HepG2 (cell line): ENCODE measurements around the gene VPREB3. TPM values are rescaled to one million over a fixed set of nuclear protein-coding genes. Genes with fewer than 3 reads are reported as not detected.

Experiments
- HMG20B ChIP-seq: conservative IDR thresholded peaks from 2 replicates; pipeline ENCODE4 v1.6.1; 2016; ENCODE audit warnings: missing genetic modification reagents, missing compliant biosample characterization
- HNF4G ChIP-seq, 2 experiments: sonication (generic) in 1 of 2; formaldehyde crosslinking in 1 of 2; IDR thresholded peaks; 2 replicates each; pipeline versions ENCODE4 v1.4.0 to v1.6.1; 2011 to 2020; ENCODE audit warnings: borderline replicate concordance in 2 of 2, low read depth in 2 of 2, mild to moderate bottlenecking in 2 of 2, low read length in 1 of 2, missing genetic modification reagents in 1 of 2, moderate library complexity in 1 of 2
- HOXA7 ChIP-seq: sonication (generic); formaldehyde crosslinking; IDR thresholded peaks from 2 replicates; pipeline ENCODE4 v1.8.1; 2022; ENCODE audit warnings: mild to moderate bottlenecking, missing genetic modification reagents, moderate library complexity
- NBN ChIP-seq: fragments of 450-650 bp; conservative IDR thresholded peaks from 2 replicates; pipeline ENCODE4 v1.6.1; 2017
- NFE2L1 ChIP-seq: sonication (generic); formaldehyde crosslinking; IDR thresholded peaks from 2 replicates; pipeline ENCODE4 v1.4.0; 2020; ENCODE audit warnings: missing genetic modification reagents, mild to moderate bottlenecking, borderline replicate concordance
- PHF8 ChIP-seq: sonication (generic); formaldehyde crosslinking; IDR thresholded peaks from 2 replicates; pipeline ENCODE4 v1.5.0; 2020; ENCODE audit warnings: missing genetic modification reagents
- REL ChIP-seq: sonication (generic); formaldehyde crosslinking; conservative IDR thresholded peaks from 2 replicates; pipeline ENCODE4 v1.8.0; 2022; ENCODE audit warnings: mild to moderate bottlenecking, missing genetic modification reagents, moderate library complexity
- SNAI1 ChIP-seq: sonication (generic); formaldehyde crosslinking; IDR thresholded peaks from 2 replicates; pipeline ENCODE4 v1.5.0; 2020; ENCODE audit warnings: mild to moderate bottlenecking, missing genetic modification reagents, borderline replicate concordance
- ZNF598 ChIP-seq: sonication (generic); formaldehyde crosslinking; IDR thresholded peaks from 2 replicates; pipeline ENCODE4 v1.5.1; 2020; ENCODE audit warnings: mild to moderate bottlenecking, missing genetic modification reagents, borderline replicate concordance
- ZNF605 ChIP-seq: sonication (generic); formaldehyde crosslinking; IDR thresholded peaks from 2 replicates; pipeline ENCODE4 v1.8.0; 2022; ENCODE audit warnings: mild to moderate bottlenecking, missing genetic modification reagents
- ZNF768 ChIP-seq: sonication (generic); formaldehyde crosslinking; IDR thresholded peaks from 2 replicates; pipeline ENCODE4 v1.4.0; 2020; ENCODE audit warnings: missing genetic modification reagents
- ZNF891 ChIP-seq: sonication (generic); formaldehyde crosslinking; IDR thresholded peaks from 2 replicates; pipeline ENCODE4 v1.5.0; 2020; ENCODE audit warnings: mild to moderate bottlenecking, missing genetic modification reagents
- polyA plus RNA-seq, 8 experiments: library from polyadenylated mRNA; depleted of rRNA in 3 of 8; stranded (reverse) in 7 of 8; unstranded in 1 of 8; fragments of >200 nt; fragmentation: Illumina TruSeq in 4 of 8; extraction: Trizol in 4 of 8; gene quantifications; 2 replicates each; pipeline versions ENCODE4 v1.2.1 to v1.2.3, GENCODE V29; 2011 to 2016; ENCODE audit warnings: low read depth in 4 of 8, missing spikeins in 1 of 8, mixed read lengths in 1 of 8; ENCODE audit not compliant: insufficient read depth in 1 of 8
- total RNA-seq, 5 experiments: library from RNA; depleted of rRNA; stranded (reverse); fragments of >200 nt; fragmentation: Illumina TruSeq; extraction: Trizol; gene quantifications; 2 replicates each; pipeline ENCODE4 v1.2.3, GENCODE V29; 2016; ENCODE audit warnings: low read depth in 1 of 5
- TF ChIP-seq, protein P1 (sequence below): sonication (generic); formaldehyde crosslinking; IDR thresholded peaks from 2 replicates; pipeline ENCODE4 v1.5.0; 2020; ENCODE audit warnings: mild to moderate bottlenecking, missing genetic modification reagents
- TF ChIP-seq, protein P2 (sequence below): sonication (generic); formaldehyde crosslinking; IDR thresholded peaks from 2 replicates; pipeline ENCODE4 v1.5.1; 2020; ENCODE audit warnings: mild to moderate bottlenecking, missing genetic modification reagents
- TF ChIP-seq, protein P3 (sequence below): IDR thresholded peaks from 2 replicates; pipeline ENCODE4 v1.6.1; 2016
- TF ChIP-seq, protein P4 (sequence below): sonication (generic); formaldehyde crosslinking; IDR thresholded peaks from 2 replicates; pipeline ENCODE4 v1.8.0; 2022; ENCODE audit warnings: mild to moderate bottlenecking, missing genetic modification reagents, borderline replicate concordance
- TF ChIP-seq, protein P5 (sequence below): conservative IDR thresholded peaks from 2 replicates; pipeline ENCODE4 v1.6.1; 2018; ENCODE audit warnings: missing genetic modification reagents

The VPREB3 gene
- total and polyA plus RNA-seq, 2 of the 13 experiments (the other 11 are each of a cell fraction or from before 2014, with no cell fraction given): 0.22 TPM; not detected in 1

DNA sequence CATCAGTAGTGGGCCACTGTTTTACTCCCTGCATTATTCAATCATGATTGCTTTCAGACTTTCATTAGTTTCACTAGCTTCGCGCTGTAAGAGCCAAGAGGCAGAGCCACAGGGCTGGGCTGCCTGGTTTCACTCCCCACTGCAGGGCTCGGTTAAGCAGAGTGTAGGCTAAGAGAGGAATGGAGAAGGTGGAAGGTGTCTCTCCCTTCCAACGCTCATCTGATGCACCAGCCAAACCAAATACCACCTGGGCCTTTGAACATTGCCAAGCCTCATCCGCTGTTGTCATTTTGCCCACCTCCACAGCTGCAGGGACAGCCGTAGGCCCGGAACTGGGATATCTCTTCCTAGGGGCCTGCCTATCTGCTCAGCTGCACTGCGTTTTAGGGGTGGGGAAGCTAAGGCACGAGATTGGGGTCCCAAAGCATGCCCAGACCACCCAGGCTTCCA is 32.1 kb upstream of the VPREB3 start (continued):
- TF ChIP-seq, protein P1, sequence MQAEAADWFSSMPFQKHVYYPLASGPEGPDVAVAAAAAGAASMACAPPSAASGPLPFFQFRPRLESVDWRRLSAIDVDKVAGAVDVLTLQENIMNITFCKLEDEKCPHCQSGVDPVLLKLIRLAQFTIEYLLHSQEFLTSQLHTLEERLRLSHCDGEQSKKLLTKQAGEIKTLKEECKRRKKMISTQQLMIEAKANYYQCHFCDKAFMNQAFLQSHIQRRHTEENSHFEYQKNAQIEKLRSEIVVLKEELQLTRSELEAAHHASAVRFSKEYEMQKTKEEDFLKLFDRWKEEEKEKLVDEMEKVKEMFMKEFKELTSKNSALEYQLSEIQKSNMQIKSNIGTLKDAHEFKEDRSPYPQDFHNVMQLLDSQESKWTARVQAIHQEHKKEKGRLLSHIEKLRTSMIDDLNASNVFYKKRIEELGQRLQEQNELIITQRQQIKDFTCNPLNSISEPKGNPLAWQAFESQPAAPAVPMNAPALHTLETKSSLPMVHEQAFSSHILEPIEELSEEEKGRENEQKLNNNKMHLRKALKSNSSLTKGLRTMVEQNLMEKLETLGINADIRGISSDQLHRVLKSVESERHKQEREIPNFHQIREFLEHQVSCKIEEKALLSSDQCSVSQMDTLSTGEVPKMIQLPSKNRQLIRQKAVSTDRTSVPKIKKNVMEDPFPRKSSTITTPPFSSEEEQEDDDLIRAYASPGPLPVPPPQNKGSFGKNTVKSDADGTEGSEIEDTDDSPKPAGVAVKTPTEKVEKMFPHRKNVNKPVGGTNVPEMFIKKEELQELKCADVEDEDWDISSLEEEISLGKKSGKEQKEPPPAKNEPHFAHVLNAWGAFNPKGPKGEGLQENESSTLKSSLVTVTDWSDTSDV: no peak
- TF ChIP-seq, protein P2, sequence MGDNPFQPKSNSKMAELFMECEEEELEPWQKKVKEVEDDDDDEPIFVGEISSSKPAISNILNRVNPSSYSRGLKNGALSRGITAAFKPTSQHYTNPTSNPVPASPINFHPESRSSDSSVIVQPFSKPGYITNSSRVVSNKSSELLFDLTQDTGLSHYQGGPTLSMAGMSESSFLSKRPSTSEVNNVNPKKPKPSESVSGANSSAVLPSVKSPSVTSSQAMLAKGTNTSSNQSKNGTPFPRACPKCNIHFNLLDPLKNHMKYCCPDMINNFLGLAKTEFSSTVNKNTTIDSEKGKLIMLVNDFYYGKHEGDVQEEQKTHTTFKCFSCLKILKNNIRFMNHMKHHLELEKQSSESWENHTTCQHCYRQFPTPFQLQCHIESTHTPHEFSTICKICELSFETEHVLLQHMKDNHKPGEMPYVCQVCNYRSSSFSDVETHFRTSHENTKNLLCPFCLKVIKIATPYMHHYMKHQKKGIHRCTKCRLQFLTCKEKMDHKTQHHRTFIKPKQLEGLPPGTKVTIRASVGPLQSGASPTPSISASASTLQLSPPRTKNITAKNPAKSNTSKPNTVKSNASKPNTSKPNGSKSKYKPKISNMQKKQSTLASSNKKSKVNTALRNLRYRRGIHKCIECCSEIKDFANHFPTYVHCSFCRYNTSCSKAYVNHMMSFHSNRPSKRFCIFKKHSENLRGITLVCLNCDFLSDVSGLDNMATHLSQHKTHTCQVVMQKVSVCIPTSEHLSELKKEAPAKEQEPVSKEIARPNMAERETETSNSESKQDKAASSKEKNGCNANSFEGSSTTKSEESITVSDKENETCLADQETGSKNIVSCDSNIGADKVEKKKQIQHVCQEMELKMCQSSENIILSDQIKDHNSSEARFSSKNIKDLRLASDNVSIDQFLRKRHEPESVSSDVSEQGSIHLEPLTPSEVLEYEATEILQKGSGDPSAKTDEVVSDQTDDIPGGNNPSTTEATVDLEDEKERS (CRISPR knock-in tag): no peak
- TF ChIP-seq ZNF605 (CRISPR knock-in tag) (no peak), REL (CRISPR knock-in tag) (no peak), NBN (no peak), HMG20B (CRISPR knock-in tag) (no peak), HNF4G (IDR thresholded peaks at IDR 0.05; ENCODE audit: borderline replicate concordance, low read depth, low read length) (no peak), HNF4G (CRISPR knock-in tag; IDR thresholded peaks at IDR 0.05; ENCODE audit: borderline replicate concordance, low read depth) (no peak), PHF8 (CRISPR knock-in tag) (no peak), HOXA7 (CRISPR knock-in tag) (no peak), NFE2L1 (CRISPR knock-in tag) (no peak), SNAI1 (CRISPR knock-in tag) (no peak), ZNF598 (CRISPR knock-in tag) (no peak), ZNF768 (CRISPR knock-in tag) (no peak), ZNF891 (CRISPR knock-in tag) (no peak)
- TF ChIP-seq, protein P3, sequence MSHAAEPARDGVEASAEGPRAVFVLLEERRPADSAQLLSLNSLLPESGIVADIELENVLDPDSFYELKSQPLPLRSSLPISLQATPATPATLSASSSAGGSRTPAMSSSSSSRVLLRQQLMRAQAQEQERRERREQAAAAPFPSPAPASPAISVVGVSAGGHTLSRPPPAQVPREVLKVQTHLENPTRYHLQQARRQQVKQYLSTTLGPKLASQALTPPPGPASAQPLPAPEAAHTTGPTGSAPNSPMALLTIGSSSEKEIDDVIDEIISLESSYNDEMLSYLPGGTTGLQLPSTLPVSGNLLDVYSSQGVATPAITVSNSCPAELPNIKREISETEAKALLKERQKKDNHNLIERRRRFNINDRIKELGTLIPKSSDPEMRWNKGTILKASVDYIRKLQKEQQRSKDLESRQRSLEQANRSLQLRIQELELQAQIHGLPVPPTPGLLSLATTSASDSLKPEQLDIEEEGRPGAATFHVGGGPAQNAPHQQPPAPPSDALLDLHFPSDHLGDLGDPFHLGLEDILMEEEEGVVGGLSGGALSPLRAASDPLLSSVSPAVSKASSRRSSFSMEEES: no peak
- TF ChIP-seq, protein P4, sequence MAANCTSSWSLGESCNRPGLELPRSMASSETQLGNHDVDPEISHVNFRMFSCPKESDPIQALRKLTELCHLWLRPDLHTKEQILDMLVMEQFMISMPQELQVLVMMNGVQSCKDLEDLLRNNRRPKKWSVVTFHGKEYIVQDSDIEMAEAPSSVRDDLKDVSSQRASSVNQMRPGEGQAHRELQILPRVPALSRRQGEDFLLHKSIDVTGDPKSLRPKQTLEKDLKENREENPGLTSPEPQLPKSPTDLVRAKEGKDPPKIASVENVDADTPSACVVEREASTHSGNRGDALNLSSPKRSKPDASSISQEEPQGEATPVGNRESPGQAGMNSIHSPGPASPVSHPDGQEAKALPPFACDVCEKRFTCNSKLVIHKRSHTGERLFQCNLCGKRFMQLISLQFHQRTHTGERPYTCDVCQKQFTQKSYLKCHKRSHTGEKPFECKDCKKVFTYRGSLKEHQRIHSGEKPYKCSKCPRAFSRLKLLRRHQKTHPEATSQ (CRISPR knock-in tag): no peak
- TF ChIP-seq, protein P5, sequence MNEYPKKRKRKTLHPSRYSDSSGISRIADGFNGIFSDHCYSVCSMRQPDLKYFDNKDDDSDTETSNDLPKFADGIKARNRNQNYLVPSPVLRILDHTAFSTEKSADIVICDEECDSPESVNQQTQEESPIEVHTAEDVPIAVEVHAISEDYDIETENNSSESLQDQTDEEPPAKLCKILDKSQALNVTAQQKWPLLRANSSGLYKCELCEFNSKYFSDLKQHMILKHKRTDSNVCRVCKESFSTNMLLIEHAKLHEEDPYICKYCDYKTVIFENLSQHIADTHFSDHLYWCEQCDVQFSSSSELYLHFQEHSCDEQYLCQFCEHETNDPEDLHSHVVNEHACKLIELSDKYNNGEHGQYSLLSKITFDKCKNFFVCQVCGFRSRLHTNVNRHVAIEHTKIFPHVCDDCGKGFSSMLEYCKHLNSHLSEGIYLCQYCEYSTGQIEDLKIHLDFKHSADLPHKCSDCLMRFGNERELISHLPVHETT (CRISPR knock-in tag): no peak
